Breast epithelium (tissue), 3 donors: ENCODE data around the gene KIRREL2.
"Not testable (repeated sequence)": the region's sequence is repeated elsewhere in the genome, so short reads cannot be mapped to it uniquely, and the experiment has no call there.

Experiments
- CTCF ChIP-seq, 3 donors: fragments of 450-650 bp; IDR thresholded peaks; one replicate each; pipeline ENCODE4 v1.5.1; 2016 to 2017; ENCODE audit warnings: antibody characterized with exemption in 3 of 3, mild to moderate bottlenecking in 3 of 3, moderate library complexity in 3 of 3
- POLR2A ChIP-seq: fragments of 450-650 bp; IDR thresholded peaks from one replicate; pipeline ENCODE4 v1.6.1; 2016; ENCODE audit warnings: antibody characterized with exemption, mild to moderate bottlenecking, moderate library complexity

GRCh38 chr19:35836096-35836495, 20.6 kb upstream of the KIRREL2 start:
- TF ChIP-seq CTCF (IDR thresholded peaks at IDR 0.05); POLR2A: not testable (repeated sequence)
